Measurements from ENCODE around the gene ZNF778. TPM values are rescaled to one million over a fixed set of nuclear protein-coding genes. Genes with fewer than 3 reads are reported as not detected.
"Not testable (repeated sequence)": the region's sequence is repeated elsewhere in the genome, so short reads cannot be mapped to it uniquely, and the experiment has no call there.

Gene ZNF778
- total RNA-seq, 1 experiment from 2014 or later, result 8.8 TPM

DNA sequence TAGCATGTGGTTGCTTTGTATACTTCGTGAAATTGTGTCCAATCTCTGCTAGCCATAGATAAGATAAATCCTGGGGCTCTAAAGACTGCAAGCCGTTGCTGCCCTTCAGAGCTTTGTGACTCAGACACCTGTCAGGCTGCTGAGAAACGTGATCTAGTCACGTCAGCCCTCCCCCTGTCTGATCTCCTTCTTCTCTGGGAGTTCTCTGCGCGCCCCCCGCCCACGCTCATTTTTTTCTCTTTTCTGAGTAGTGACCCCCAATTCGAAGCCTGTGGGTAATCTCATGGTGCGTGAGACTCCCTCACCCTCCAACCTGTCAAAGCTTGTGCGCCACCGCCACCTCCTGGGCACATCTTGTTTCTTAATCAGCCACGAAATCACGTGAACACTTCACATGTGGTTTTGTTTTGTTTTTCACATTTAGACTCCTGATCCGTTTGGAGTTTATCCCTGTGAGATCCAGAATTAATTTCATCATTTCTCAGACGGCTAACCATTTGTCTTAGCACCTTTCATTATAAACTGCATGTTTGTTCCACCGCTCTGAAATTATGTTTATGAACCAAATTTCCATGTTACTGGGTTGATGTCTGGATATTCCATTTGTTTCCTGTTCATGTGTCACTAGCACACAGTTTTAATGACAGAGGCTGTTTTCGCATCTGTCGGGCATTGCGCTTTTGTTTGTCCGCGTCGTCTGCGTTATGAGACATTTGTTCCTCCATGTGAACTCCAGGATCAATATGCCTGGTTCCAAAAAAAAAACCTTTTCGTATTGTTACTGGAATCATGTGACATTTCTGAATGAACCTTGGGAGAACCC, 977 bp upstream of the ZNF778 start:
- DNase-seq (ENCODE audit: low spot score), result peak; percentile 73

DNA sequence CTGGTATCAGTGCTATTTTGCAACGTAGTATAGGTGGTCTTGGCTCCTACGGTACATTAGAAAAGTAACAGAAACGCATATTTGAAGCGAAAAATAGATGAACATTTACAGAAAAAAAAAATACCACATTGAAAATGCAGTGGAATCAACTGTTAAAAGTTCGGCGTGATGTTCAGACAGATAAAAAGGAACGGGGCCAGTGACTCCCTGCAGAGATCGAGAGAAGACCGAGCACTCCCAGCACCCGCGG, 440 bp upstream of the ZNF778 start:
- DNase-seq (ENCODE audit: low spot score), result no peak

DNA sequence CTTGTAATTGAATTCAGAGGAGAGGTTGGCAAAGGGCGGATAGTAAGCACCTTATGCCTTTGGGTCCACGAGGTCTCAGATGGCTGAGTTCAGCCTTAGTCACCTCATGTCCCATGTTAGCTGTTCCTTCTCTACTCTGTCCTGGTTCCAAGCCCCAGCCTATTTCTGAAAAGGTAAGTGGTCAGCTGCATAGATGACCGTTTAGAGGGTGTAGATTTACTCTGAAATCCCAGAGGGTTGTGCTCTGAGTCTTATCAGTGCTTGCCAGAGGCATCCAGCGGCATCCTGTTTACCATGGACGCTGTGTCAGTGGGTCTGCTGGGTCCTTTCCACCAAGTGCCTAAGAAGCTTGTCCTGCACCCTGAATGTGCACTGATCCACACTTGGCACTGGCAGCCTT, 1.9 kb downstream of the ZNF778 start:
- no peak for DNase-seq (ENCODE audit: low spot score)

DNA sequence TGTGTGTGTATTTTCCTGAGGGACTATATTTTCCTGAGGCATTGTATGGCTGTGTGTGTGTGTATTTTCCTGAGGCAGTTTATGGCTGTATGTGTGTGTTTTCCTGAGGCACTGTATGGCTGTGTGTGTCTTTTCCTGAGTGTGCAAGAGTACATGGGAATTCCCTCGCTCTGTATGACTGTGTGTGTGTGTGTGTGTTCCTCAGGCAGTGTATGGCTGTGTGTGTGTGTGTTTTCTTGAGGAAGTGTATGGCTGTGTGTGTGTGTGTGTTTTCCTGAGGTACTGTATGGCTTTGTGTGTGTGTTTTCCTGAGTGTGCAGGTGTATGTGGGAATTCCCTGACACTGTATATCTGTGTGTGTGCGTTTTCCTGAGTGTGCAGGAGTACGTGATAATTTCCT, 4.1 kb downstream of the ZNF778 start:
- DNase-seq (ENCODE audit: low spot score), result no peak

DNA sequence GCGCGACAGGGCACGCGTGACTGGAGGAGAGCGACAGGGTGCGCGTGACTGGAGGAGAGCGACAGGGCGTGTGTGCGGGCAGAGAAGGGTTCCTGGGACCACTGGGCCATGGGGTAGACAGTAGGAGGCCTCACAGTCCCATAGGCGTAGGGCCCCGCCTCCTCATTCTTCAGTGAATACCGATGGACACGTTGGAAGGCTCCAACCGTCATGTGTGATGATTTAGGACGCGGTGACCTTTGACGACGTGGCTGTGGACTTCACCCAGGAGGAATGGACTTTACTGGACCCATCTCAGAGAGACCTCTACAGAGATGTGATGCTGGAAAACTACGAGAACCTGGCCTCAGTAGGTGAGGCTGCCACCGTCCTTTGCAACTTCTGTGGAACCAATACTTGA, 5.4 kb downstream of the ZNF778 start:
- no peak for DNase-seq (ENCODE audit: low spot score)

DNA sequence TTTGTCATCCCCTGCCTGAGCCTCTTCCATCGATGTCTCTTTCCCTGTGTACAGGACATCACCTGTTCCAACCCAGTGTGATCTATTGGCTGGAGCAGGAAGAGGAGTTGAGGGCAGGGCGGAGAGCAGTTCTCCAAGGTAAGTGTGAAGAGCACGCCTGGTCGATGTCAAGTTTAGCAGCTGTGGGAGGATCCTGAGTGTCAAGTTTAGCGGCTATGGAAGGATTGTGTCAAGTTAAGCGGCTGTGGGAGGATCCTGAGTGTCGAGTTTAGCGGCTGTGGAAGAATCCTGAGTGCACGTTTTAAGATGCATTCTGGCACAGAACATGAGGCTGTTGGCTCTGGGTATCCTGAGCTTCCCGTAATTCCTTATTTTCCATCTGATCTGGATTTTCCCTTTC, 7.2 kb downstream of the ZNF778 start:
- no peak for DNase-seq (ENCODE audit: low spot score)

DNA sequence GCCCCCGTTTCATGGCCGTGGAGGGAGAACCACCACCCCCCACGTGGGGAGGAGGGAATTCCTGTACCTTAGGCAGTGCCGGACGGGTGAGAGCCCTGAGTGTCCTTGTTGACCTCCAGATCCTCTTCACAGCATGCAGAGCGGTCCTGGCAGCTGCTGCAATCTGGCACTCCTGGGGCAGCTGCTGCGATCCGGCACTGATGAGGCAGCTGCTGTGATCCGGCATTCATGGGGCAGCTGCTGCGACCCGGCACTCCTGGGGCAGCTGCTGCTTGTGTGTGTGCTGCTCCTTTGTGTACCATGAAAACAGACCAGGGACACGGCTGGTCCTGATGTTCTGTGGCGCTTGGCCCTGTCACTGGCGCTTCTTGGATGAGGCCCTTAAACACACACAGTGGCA, 12.8 kb downstream of the ZNF778 start:
- DNase-seq (ENCODE audit: low spot score), result no peak

DNA sequence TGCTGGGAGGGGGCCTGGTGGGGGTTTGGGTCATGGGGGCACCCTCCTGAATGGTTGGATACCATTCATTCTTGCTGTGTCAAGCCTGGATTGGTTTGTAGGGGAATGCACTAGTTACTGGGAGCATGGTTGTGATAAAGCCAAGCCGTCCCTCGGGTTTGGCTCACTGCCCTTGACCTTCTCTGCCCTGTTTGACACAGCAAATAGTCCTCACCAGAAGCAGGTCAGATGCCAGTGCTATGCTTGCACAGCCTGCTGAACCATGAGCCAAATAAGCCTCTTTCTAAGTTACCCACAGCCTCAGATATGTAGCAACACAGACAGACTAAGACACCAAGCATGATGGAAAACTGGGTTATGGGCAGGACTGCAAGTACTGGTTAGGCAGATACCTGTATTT, 14.6 kb downstream of the ZNF778 start:
- no peak for DNase-seq (ENCODE audit: low spot score)

DNA sequence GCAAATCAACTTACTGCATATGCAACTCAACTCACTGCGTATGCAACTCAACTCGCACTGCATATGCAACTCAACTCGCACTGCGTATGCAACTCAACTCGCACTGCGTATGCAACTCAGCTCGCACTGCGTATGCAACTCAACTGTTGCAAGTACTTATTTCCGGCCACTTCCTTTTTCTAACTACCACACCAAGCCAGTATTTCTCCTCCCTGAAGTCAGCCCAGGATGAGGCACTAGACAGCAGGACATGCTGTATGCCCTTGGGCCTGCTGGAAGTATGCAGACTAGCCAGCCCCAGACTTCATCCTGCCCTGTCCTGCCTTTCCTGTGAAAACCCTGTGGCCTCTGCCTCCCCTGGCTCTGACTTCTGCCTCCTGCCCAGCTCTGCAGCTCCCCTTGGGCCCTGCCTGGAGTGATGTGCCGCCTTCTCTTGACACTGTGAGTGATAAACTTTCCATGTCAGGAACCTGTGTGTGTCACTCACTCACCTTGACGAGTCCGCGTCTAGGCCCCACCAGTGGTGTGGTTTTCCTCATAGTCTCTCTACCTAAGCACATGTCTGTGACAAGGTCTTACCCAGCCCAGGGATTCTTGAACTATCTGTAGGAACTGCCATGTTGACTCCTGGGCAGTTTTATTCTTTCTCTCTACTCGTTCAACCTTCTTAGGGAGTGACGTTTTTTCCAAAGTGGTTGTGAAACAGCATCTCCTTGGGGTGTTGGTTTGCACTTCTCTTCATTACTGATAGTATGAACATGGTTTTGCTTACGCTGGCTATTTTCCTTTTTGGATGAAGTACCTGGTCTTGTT, 16.4 kb downstream of the ZNF778 start:
- no peak for DNase-seq (ENCODE audit: low spot score)

DNA sequence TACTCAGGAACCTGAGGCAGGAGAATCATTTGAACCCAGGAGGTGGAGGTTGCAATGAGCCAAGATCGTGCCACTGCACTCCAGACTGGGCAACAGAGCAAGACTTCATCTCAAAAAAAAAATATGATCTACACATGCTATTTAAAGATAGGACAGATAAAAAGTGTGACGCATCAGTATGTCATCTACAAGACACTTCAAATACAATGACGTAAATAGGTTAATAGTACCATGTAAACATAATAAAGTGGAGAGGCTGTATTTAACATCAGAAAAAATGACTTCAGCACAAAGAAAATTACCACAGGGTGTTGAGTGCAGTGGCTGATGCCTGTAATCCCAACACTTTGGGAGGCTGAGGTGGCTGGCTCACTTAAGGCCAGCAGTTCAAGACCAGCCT, 20.2 kb downstream of the ZNF778 start:
- DNase-seq (ENCODE audit: low spot score), result peak; percentile 47

DNA sequence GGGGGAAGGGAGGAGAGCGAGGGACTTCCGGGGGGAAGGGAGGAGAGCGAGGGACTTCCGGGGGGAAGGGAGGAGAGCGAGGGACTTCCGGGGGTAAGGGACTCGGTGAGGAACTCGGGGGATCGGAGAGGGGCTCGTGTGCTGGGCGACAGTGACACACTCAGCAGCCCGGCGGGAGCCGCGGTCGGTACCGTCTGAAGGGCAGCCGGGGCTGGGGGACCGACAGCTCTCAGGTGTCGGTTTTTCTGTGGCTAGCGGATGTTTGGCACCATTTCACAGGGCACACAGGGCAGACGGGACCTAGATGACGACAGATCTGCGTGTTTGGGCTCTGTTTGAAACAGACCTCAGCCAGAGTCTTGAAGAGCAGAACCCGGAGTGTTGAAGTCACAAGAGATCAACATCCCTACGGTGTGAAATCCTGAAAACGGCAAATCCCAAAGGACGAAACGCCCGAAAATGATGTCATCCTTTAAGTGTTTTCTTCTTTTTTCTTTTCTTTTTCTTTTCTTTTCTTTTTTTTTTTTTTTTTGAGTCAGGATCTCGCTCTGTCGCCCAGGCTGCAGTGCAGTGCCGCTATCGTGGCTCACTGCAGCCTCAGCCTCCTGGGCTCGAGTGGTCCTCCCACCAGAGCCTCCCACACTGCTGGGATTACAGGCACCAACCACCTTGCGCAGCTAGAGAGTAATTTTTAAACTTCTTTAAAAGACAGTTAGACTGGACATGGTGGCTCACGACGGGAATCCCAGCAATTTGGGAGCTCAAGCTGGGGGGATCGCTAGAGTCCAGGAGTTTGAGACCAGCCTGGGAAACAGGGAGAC, 23.9 kb downstream of the ZNF778 start:
- peak; percentile 71 for DNase-seq (ENCODE audit: low spot score)

DNA sequence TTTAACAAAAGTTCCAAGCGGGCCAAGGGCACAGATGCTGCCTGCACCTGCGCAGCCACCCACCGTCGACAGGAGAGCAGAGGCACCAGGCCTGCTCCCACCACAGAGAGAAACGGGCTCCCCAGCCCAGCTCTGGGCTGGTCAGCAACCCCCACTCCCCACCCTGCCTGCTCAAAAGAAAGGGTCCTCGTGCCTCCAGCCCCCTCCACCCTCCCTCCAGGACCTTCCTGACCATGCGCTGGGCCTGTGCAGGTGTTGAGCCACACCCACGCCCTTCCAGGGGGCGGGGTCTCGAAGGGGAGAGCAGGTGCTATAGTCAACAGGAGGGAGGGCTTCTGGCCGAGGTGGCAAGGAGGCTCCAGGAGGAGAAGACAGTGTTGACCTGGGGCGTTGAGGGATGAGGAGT, 25.3 kb downstream of the ZNF778 start:
- no peak for DNase-seq (ENCODE audit: low spot score)

DNA sequence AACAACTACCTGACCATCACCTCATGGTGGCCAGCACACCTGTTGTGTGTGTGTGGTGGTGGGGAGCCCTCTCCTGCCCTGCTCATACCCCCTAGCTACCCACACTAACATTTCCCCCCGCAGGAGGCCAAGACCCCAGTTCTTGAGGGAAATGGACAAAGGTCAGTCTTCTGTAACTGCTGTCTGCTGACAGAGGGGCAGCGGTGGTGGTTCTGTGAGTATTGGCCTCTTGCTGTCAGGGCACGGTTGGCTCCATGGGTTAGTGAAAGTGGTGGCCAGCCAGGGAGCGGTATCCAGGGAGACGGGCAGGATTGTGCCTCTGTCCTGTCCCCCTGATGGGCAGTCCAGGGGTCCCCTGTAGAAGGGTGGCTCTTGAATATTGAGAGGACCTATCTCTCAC, 26.2 kb downstream of the ZNF778 start:
- DNase-seq (ENCODE audit: low spot score), result no peak

DNA sequence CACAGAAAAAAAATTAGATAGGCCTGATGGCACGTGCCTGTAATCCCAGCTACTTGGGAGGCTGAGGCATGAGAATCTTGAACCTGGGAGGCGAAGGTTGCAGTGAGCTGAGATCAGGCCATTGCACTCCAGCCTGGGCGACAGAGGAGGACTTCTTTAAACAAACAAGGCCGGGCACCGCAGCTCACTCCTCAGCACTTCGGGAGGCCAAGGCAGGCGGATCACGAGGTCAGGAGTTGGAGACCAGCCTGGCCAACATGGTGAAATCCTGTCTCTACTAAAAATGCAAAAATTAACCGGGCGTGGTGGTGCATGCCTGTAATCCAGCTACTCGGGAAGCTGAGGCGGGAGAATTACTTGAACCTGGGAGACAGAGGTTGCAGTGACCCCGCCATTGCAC, 26.8 kb downstream of the ZNF778 start:
- DNase-seq (ENCODE audit: low spot score), result not testable (repeated sequence)

DNA sequence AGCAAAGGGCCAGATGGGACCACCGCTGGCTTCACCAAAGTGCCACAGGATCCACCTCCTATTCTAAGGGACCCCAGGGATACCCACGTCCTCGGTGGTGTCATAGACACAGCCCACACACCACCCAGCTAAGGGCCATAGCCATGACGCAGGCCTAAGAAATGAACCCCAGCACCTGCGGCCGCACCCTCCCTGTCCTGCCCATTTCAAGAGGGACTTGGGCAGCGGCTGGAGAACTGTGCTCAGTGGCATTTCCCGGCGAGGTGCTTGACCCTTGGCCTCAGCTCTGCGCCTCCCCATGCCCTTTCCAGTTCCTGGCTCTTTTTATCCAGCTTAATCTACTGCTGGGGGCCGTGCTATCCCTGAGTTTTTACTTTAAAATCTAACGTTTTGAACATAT, 27.3 kb downstream of the ZNF778 start:
- no peak for DNase-seq (ENCODE audit: low spot score)

DNA sequence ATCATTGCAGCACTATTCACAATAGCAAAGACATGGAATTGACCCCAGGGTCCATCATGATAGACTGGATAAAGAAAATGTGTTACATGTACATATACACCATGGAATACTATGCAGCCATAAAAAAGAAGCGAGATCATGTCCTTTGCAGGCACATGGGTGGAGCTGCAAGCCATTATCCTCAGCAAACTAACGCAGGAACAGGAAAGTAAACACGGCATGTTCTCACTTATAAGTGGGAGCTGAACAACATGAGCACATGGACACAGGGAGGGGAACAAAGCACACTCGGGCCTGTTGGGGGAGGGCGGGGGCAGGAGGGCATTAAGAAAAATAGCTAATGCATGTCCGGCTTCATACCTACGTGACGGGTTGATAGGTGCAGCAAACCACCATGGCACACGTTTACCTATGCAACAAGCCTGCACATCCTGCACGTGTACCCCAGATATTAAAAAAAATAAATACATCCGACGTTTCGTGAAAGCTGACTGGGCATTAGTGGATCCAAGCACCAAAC, 28.9 kb downstream of the ZNF778 start:
- DNase-seq (ENCODE audit: low spot score), result no peak

DNA sequence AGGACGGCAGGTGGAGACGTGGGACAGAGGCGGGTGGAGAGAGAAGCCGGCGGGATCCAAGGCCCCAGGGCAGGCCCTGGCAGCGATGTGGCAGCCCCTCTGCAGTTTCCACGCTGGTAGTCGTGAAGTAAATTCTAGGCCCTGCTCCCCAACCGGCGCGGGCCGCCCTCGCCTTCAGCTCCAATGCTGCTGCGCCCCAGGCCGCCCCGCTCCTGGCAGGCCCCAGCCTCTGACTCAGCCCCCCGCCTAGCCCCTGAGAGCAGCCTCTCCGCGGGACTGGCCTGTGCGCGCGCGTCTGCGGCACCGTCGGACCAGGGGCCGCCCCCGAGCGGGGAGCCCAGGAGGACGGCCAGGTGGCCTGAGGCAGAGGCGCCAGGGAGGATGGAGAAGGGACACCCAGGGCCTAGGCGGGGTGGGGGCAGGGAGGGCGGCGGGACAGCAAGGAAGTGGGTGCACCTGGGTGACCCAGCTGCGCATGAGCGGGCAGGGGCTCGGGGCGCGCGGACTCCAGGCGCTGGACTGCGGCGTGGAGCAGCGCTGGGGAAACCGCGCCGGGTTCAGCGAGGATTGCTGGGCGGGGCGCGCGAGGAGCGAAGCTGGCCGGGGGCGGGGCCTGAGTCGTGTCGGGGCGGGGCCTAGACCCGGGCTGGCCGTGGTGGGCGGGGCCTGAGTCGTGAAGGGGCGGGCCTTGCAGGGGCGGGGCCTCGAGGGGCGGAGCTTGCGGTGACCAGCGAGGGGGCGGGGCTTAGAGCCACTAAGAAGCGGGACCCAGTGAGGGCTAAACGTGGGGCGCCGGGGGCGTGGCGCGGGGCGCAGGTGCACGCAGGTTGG, 29.6 kb downstream of the ZNF778 start:
- peak; percentile 30 for DNase-seq (ENCODE audit: low spot score)

DNA sequence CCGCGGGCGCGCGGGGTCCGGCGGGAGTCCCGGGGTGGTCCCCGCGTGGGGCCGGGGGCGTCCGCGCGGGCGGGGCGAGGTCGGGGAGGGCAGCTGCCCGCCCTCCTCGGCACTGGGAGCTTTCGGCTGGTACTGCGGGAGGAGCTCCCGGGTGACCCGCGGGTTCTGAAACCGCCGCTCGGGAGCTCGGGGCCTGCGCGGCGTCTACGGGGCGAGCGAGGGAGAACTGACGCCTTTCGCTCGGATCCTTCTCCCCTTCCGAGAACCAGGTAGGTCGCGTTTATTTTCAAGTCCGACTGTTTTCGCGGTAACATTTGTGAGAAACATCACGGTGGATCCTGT, 30.2 kb downstream of the ZNF778 start:
- DNase-seq (ENCODE audit: low spot score), result not testable (repeated sequence)

DNA sequence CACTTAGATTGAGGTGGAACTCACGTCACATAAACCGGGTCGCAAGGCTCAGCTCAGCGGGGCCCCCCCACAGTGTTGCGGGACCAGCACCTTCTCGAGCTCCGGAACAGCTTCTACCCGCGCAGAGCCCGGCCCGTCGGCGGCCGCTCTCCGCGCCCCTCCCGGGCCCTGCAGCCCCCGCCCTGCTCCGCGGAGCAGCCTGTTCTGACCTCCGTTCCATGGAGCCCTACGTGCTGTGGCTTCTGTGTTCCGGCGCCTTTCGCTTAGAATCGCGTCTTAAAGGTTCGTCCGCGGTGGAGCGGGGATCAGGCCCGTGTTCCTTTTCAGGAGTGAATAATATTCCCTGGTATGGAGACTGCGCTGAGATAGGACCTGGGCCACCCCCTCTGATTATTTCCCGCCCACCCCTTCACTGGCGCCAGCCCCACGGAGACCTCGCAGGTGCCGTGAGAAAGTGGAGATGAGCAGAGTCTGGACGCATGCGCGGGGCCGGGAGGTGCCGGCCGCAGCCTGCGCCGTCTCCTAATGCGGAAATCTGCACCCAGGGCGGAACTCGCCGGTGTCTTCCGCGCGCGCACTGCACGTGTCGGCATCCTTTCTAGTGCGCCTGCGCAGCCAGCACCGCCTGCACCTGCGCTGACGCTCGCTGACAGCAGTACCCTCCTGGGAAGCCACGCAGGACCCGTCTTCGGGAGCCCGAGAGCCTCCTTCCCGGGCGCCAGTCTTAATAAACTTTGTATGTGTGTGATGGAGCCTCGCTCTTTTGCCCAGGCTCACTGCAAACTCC, 30.9 kb downstream of the ZNF778 start:
- DNase-seq (ENCODE audit: low spot score), result no peak

DNA sequence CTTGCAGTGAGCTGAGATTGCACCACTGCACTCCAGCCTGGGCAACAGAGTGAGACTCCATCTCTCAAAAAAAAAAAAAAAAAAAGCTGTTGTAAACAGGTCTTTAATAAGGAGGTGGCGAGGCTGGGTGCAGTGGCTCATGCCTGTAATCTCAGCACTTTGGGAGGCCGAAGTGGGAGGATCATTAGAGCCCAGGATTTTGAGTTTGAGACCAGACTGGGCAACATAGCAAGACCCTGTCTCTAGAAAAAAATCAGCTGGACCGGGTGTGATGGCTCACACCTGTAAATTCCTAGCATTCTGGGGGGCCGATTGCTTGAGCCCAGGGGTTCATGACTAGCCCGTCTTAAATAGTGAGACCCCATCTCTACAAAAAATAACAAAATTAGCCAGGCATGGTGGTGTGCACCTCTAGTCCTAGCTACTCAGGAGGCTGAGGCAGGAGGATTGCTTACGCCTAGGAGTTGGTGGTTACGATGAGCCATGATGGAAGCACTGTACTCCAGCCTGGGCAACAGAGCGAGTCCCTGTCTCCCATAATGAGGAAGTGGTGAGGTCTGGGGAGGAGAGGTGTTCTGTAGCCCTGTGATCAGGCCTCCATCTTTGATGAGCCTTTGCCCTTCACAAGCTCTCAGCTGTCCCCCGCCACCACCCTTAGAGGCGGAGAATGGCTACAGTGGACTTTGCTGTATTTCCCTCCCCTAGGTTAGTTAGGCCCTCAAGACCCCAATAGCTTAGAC, 36.2 kb downstream of the ZNF778 start:
- DNase-seq (ENCODE audit: low spot score), result no peak
